K562 (cell line): Measurements from ENCODE around the gene BCAR3. TPM values are rescaled to one million over a fixed set of nuclear protein-coding genes. Genes with fewer than 3 reads are reported as not detected.

ENCODE experiments used
- BRF1 ChIP-seq: IDR thresholded peaks from 3 replicates; pipeline ENCODE4 v1.6.1; 2011; ENCODE audit warnings: borderline replicate concordance, mild to moderate bottlenecking; ENCODE audit not compliant: insufficient read length; ENCODE audit errors: extremely low read depth
- C11orf30 ChIP-seq: fragments of 450-650 bp; IDR thresholded peaks from 2 replicates; pipeline ENCODE4 v1.6.1; 2016; ENCODE audit warnings: low read depth, mild to moderate bottlenecking
- CBFA2T3 ChIP-seq: fragments of 450-650 bp; IDR thresholded peaks from 2 replicates; pipeline ENCODE4 v1.6.1; 2017
- CBX3 ChIP-seq, 2 experiments: IDR thresholded peaks; 1 replicate in 1 of 2; 2 replicates in 1 of 2; pipeline ENCODE4 v1.6.1; 2012; ENCODE audit warnings: inconsistent platforms in 2 of 2, low read length in 2 of 2, borderline replicate concordance in 1 of 2, control low read depth in 1 of 2
- ESRRA ChIP-seq: fragments of 450-650 bp; IDR thresholded peaks from 2 replicates; pipeline ENCODE4 v1.6.1; 2014; ENCODE audit warnings: low read depth, mild to moderate bottlenecking, moderate library complexity, borderline replicate concordance
- FOXA1 ChIP-seq: fragments of 450-650 bp; IDR thresholded peaks from 2 replicates; pipeline ENCODE4 v1.6.1; 2016; ENCODE audit warnings: mild to moderate bottlenecking, borderline replicate concordance
- NFE2 ChIP-seq: IDR thresholded peaks from 2 replicates; pipeline ENCODE4 v1.6.1; 2014; ENCODE audit warnings: antibody characterized with exemption, low read depth
- PTBP1 ChIP-seq: fragments of 200-400 bp; formaldehyde crosslinking; IDR thresholded peaks from 2 replicates; pipeline ENCODE4 v1.6.1; 2017; ENCODE audit warnings: low read depth, low read length
- ZNF780A ChIP-seq: fragments of 250-450 bp; sonication (Bioruptor Pico); IDR thresholded peaks from 2 replicates; pipeline ENCODE4 v1.5.0; 2021; ENCODE audit warnings: mild to moderate bottlenecking
- polyA plus RNA-seq, 8 experiments: library from polyadenylated mRNA; depleted of rRNA in 4 of 8; stranded (reverse) in 5 of 8; unstranded in 3 of 8; fragments of >200 nt; fragmentation: Nextera tagmentation in 2 of 8; fragmentation: Illumina TruSeq in 1 of 8; extraction: Ambion mirVana in 2 of 8; extraction: Trizol in 1 of 8; gene quantifications; 2 replicates each; pipeline versions ENCODE4 v1.2.1 to v1.2.3, GENCODE V29; 2011 to 2014; ENCODE audit warnings: inconsistent platforms in 1 of 8, missing spikeins in 1 of 8
- total RNA-seq, 7 experiments: library from RNA; depleted of rRNA in 6 of 7; stranded (reverse); fragments of >200 nt in 6 of 7; fragmentation: Illumina TruSeq in 2 of 7; extraction: Trizol in 2 of 7; gene quantifications; 2 replicates each; pipeline versions ENCODE4 v1.2.1 to v1.2.3, GENCODE V29; 2011 to 2021; ENCODE audit warnings: low replicate concordance in 1 of 7
- TF ChIP-seq, protein P1 (sequence below): fragments of 450-650 bp; IDR thresholded peaks from 2 replicates; pipeline ENCODE4 v1.6.1; 2016; ENCODE audit warnings: mild to moderate bottlenecking, moderate library complexity
- TF ChIP-seq, protein P2 (sequence below): fragments of 250-450 bp; sonication (Bioruptor Pico); IDR thresholded peaks from 2 replicates; pipeline ENCODE4 v1.4.0; 2020

The BCAR3 gene
- total and polyA plus RNA-seq, 9 of the 15 experiments (the other 6 are each of a cell fraction or from before 2014, with no cell fraction given): 1.8 to 6.3 (median 3.8) TPM

DNA sequence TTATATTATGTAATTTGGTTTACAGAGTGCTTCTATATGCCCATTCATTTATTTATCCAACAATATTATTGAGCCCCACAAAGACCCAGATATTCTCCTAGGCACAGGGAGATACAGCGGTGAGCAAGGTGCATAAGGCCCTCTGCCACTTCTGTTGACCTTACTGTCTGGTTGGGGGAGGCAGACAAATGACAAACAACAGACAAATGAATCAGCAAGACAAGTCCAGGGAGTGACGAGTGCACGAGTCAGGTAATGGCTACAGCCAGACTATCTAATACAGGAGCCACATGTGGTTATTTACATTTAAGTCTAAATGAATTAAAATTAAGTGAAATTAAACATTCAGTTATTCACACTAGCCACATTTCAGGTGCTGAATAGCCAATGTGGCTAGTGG is 22.0 kb upstream of the BCAR3 start (continued):
- TF ChIP-seq, protein P1, sequence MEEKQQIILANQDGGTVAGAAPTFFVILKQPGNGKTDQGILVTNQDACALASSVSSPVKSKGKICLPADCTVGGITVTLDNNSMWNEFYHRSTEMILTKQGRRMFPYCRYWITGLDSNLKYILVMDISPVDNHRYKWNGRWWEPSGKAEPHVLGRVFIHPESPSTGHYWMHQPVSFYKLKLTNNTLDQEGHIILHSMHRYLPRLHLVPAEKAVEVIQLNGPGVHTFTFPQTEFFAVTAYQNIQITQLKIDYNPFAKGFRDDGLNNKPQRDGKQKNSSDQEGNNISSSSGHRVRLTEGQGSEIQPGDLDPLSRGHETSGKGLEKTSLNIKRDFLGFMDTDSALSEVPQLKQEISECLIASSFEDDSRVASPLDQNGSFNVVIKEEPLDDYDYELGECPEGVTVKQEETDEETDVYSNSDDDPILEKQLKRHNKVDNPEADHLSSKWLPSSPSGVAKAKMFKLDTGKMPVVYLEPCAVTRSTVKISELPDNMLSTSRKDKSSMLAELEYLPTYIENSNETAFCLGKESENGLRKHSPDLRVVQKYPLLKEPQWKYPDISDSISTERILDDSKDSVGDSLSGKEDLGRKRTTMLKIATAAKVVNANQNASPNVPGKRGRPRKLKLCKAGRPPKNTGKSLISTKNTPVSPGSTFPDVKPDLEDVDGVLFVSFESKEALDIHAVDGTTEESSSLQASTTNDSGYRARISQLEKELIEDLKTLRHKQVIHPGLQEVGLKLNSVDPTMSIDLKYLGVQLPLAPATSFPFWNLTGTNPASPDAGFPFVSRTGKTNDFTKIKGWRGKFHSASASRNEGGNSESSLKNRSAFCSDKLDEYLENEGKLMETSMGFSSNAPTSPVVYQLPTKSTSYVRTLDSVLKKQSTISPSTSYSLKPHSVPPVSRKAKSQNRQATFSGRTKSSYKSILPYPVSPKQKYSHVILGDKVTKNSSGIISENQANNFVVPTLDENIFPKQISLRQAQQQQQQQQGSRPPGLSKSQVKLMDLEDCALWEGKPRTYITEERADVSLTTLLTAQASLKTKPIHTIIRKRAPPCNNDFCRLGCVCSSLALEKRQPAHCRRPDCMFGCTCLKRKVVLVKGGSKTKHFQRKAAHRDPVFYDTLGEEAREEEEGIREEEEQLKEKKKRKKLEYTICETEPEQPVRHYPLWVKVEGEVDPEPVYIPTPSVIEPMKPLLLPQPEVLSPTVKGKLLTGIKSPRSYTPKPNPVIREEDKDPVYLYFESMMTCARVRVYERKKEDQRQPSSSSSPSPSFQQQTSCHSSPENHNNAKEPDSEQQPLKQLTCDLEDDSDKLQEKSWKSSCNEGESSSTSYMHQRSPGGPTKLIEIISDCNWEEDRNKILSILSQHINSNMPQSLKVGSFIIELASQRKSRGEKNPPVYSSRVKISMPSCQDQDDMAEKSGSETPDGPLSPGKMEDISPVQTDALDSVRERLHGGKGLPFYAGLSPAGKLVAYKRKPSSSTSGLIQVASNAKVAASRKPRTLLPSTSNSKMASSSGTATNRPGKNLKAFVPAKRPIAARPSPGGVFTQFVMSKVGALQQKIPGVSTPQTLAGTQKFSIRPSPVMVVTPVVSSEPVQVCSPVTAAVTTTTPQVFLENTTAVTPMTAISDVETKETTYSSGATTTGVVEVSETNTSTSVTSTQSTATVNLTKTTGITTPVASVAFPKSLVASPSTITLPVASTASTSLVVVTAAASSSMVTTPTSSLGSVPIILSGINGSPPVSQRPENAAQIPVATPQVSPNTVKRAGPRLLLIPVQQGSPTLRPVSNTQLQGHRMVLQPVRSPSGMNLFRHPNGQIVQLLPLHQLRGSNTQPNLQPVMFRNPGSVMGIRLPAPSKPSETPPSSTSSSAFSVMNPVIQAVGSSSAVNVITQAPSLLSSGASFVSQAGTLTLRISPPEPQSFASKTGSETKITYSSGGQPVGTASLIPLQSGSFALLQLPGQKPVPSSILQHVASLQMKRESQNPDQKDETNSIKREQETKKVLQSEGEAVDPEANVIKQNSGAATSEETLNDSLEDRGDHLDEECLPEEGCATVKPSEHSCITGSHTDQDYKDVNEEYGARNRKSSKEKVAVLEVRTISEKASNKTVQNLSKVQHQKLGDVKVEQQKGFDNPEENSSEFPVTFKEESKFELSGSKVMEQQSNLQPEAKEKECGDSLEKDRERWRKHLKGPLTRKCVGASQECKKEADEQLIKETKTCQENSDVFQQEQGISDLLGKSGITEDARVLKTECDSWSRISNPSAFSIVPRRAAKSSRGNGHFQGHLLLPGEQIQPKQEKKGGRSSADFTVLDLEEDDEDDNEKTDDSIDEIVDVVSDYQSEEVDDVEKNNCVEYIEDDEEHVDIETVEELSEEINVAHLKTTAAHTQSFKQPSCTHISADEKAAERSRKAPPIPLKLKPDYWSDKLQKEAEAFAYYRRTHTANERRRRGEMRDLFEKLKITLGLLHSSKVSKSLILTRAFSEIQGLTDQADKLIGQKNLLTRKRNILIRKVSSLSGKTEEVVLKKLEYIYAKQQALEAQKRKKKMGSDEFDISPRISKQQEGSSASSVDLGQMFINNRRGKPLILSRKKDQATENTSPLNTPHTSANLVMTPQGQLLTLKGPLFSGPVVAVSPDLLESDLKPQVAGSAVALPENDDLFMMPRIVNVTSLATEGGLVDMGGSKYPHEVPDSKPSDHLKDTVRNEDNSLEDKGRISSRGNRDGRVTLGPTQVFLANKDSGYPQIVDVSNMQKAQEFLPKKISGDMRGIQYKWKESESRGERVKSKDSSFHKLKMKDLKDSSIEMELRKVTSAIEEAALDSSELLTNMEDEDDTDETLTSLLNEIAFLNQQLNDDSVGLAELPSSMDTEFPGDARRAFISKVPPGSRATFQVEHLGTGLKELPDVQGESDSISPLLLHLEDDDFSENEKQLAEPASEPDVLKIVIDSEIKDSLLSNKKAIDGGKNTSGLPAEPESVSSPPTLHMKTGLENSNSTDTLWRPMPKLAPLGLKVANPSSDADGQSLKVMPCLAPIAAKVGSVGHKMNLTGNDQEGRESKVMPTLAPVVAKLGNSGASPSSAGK: no peak
- TF ChIP-seq ESRRA (no peak), BRF1 (no peak), NFE2 (peak; percentile 74), ZNF780A (no peak), CBX3 (IDR thresholded peaks at IDR 0.05; ENCODE audit: borderline replicate concordance in 1 of 2, low read length in 2 of 2) (no peak), CBFA2T3 (peak; percentile 36; the same call in 1 of the 2 replicates), C11orf30 (peak; percentile 31; the same call in 1 of the 2 replicates), PTBP1 (no peak), FOXA1 (no peak)
- TF ChIP-seq, protein P2, sequence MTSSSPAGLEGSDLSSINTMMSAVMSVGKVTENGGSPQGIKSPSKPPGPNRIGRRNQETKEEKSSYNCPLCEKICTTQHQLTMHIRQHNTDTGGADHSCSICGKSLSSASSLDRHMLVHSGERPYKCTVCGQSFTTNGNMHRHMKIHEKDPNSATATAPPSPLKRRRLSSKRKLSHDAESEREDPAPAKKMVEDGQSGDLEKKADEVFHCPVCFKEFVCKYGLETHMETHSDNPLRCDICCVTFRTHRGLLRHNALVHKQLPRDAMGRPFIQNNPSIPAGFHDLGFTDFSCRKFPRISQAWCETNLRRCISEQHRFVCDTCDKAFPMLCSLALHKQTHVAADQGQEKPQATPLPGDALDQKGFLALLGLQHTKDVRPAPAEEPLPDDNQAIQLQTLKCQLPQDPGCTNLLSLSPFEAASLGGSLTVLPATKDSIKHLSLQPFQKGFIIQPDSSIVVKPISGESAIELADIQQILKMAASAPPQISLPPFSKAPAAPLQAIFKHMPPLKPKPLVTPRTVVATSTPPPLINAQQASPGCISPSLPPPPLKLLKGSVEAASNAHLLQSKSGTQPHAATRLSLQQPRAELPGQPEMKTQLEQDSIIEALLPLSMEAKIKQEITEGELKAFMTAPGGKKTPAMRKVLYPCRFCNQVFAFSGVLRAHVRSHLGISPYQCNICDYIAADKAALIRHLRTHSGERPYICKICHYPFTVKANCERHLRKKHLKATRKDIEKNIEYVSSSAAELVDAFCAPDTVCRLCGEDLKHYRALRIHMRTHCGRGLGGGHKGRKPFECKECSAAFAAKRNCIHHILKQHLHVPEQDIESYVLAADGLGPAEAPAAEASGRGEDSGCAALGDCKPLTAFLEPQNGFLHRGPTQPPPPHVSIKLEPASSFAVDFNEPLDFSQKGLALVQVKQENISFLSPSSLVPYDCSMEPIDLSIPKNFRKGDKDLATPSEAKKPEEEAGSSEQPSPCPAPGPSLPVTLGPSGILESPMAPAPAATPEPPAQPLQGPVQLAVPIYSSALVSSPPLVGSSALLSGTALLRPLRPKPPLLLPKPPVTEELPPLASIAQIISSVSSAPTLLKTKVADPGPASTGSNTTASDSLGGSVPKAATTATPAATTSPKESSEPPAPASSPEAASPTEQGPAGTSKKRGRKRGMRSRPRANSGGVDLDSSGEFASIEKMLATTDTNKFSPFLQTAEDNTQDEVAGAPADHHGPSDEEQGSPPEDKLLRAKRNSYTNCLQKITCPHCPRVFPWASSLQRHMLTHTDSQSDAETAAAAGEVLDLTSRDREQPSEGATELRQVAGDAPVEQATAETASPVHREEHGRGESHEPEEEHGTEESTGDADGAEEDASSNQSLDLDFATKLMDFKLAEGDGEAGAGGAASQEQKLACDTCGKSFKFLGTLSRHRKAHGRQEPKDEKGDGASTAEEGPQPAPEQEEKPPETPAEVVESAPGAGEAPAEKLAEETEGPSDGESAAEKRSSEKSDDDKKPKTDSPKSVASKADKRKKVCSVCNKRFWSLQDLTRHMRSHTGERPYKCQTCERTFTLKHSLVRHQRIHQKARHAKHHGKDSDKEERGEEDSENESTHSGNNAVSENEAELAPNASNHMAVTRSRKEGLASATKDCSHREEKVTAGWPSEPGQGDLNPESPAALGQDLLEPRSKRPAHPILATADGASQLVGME: no peak
